SK-N-SH (cell line): Measurements from ENCODE around the gene TBC1D5. TPM values are rescaled to one million over a fixed set of nuclear protein-coding genes. Genes with fewer than 3 reads are reported as not detected.

Experiments
- CTCF ChIA-PET: fragments of 300-600, 350-600 bp; formaldehyde crosslinking; extraction: SDS; loops from one replicate; lab custom pipeline; 2021; lab: Yijun Ruan, JAX
- POLR2A ChIA-PET: fragments of 350-600 bp; sonication (Branson Sonifier 250); formaldehyde crosslinking; extraction: SDS; loops from one replicate; lab custom pipeline; 2020; ENCODE audit warnings: antibody characterized with exemption, inconsistent platforms; lab: Yijun Ruan, JAX
- DNase-seq: peaks from one replicate; pipeline ENCODE4 v3.0.0; 2012
- H2AFZ ChIP-seq: fragments of 200-600 bp; sonication (generic); 2 replicates; pipeline ENCODE4 v1.8.1; 2016; ENCODE audit warnings: antibody characterized with exemption, mild to moderate bottlenecking, low read depth
- H3F3A ChIP-seq: fragments of 200-600 bp; sonication (generic); replicated peaks from 2 replicates; pipeline ENCODE3; 2016; ENCODE audit warnings: antibody characterized with exemption, mild to moderate bottlenecking; ENCODE audit not compliant: insufficient read depth
- H3K27ac ChIP-seq, 2 experiments: fragments of 200-500 bp in 1 of 2; fragments of 200-600 bp in 1 of 2; sonication (Bioruptor generic) in 1 of 2; sonication (generic), shearing (Covaris generic) in 1 of 2; 2 replicates each; pipeline versions ENCODE4 v1.5.1 to v1.6.1; 2014 to 2016; ENCODE audit warnings: low read depth in 2 of 2, inconsistent platforms in 1 of 2, low read length in 1 of 2, mild to moderate bottlenecking in 1 of 2, mixed read lengths in 1 of 2
- H3K27me3 ChIP-seq: fragments of 200-600 bp; sonication (generic), shearing (Covaris generic); 2 replicates; pipeline ENCODE4 v1.6.1; 2016; ENCODE audit warnings: mixed run types; ENCODE audit not compliant: insufficient read depth
- H3K36me3 ChIP-seq, 2 experiments: fragments of 200-500 bp in 1 of 2; fragments of 200-600 bp in 1 of 2; sonication (Bioruptor generic) in 1 of 2; sonication (generic) in 1 of 2; replicated peaks in 1 of 2; 2 replicates each; pipeline versions ENCODE3 to v1.5.1; 2014 to 2016; ENCODE audit warnings: low read length in 1 of 2, mild to moderate bottlenecking in 1 of 2; ENCODE audit not compliant: insufficient read depth in 2 of 2, control insufficient read depth in 1 of 2
- H3K4me1 ChIP-seq, 2 experiments: fragments of 200-500 bp in 1 of 2; fragments of 200-600 bp in 1 of 2; sonication (Bioruptor generic) in 1 of 2; sonication (generic), shearing (Covaris generic) in 1 of 2; 2 replicates each; pipeline versions ENCODE4 v1.5.1 to v1.6.1; 2014 to 2016; ENCODE audit warnings: low read depth in 1 of 2, low read length in 1 of 2, mixed run types in 1 of 2; ENCODE audit not compliant: insufficient read depth in 2 of 2, control insufficient read depth in 1 of 2
- H3K4me2 ChIP-seq: fragments of 200-600 bp; sonication (generic), shearing (Covaris generic); 2 replicates; pipeline ENCODE4 v1.6.1; 2017; ENCODE audit warnings: mixed run types
- H3K4me3 ChIP-seq, 2 experiments: fragments of 200-500 bp in 1 of 2; fragments of 200-600 bp in 1 of 2; sonication (Bioruptor generic) in 1 of 2; sonication (generic), shearing (Covaris generic) in 1 of 2; 2 replicates each; pipeline versions ENCODE4 v1.5.1 to v1.8.1; 2014 to 2016; ENCODE audit warnings: low read depth in 2 of 2, inconsistent platforms in 1 of 2, low read length in 1 of 2, mild to moderate bottlenecking in 1 of 2, mixed read lengths in 1 of 2, moderate library complexity in 1 of 2
- H3K79me2 ChIP-seq: fragments of 200-600 bp; sonication (generic); 2 replicates; pipeline ENCODE4 v1.8.1; 2017; ENCODE audit warnings: mild to moderate bottlenecking; ENCODE audit not compliant: insufficient read depth
- H3K9ac ChIP-seq: fragments of 200-600 bp; sonication (generic); 2 replicates; pipeline ENCODE4 v1.6.1; 2017; ENCODE audit warnings: mixed run types
- H3K9me2 ChIP-seq: fragments of 200-600 bp; sonication (generic); 2 replicates; pipeline ENCODE4 v1.6.1; 2017; ENCODE audit warnings: mixed run types
- H3K9me3 ChIP-seq: fragments of 200-600 bp; sonication (generic); 2 replicates; pipeline ENCODE4 v1.6.1; 2017; ENCODE audit warnings: mixed run types, mild to moderate bottlenecking, moderate library complexity
- H4K20me1 ChIP-seq: fragments of 200-600 bp; sonication (generic); 2 replicates; pipeline ENCODE4 v1.6.1; 2017; ENCODE audit warnings: mild to moderate bottlenecking, mixed run types; ENCODE audit not compliant: insufficient read depth
- CHD2 ChIP-seq: fragments of 150-350 bp; IDR thresholded peaks from 2 replicates; pipeline ENCODE4 v1.6.1; 2018; ENCODE audit warnings: low read length; ENCODE audit not compliant: partially characterized antibody
- EP300 ChIP-seq, 2 experiments: IDR thresholded peaks; 2 replicates each; pipeline versions ENCODE4 v1.4.0 to v1.6.1; 2012; ENCODE audit warnings: borderline replicate concordance in 1 of 2, low read depth in 1 of 2, low read length in 1 of 2
- GABPA ChIP-seq: IDR thresholded peaks from 2 replicates; pipeline ENCODE4 v1.4.0; 2012; ENCODE audit warnings: low read depth, mild to moderate bottlenecking
- IRF3 ChIP-seq: fragments of 150-350 bp; IDR thresholded peaks from 2 replicates; pipeline ENCODE4 v1.6.1; 2016; ENCODE audit warnings: mild to moderate bottlenecking, low read depth, low read length
- JUND ChIP-seq: IDR thresholded peaks from 2 replicates; pipeline ENCODE4 v1.4.0; 2012
- MXI1 ChIP-seq: IDR thresholded peaks from 2 replicates; pipeline ENCODE4 v1.6.1; 2012; ENCODE audit warnings: mild to moderate bottlenecking, low read depth, low read length, improper control_type of control experiment
- PBX3 ChIP-seq: IDR thresholded peaks from 2 replicates; pipeline ENCODE4; 2012
- TEAD4 ChIP-seq: IDR thresholded peaks from 2 replicates; pipeline ENCODE4 v1.4.0; 2012; ENCODE audit warnings: mild to moderate bottlenecking, borderline replicate concordance; ENCODE audit not compliant: insufficient read depth
- WGBS: methylation state at CpG from one replicate; pipeline ENCODE4 v1.1.6; 2017; ENCODE audit warnings: low lambda C conversion rate; 5-methylcytosine and 5-hydroxymethylcytosine counted together
- polyA plus RNA-seq, 3 experiments: library from polyadenylated mRNA; depleted of rRNA; stranded (reverse); fragments of >200 nt; gene quantifications; 2 replicates each; pipeline ENCODE4 v1.2.3, GENCODE V29; 2012
- TF ChIP-seq, protein P1 (sequence below): IDR thresholded peaks from 2 replicates; pipeline ENCODE4 v1.4.0; 2012; ENCODE audit warnings: low read depth, borderline replicate concordance
- TF ChIP-seq, protein P2 (sequence below): IDR thresholded peaks from 2 replicates; pipeline ENCODE4 v1.6.1; 2012; ENCODE audit warnings: mild to moderate bottlenecking, low read depth, low read length, moderate library complexity

Gene TBC1D5
- polyA plus RNA-seq, 1 of the 3 experiments (the other 2 are of a cell fraction) = 19.5 TPM

- Histone ChIP-seq H3K27ac (no peak overlapping the region), H3K36me3 (peaks cover 0 to 3% of the 10 kb centered on the region in 2 experiments), H3K9me3 (no peaks in the 10 kb centered on the region), H3K4me2 (no peak overlapping the region), H3K27me3 (no peaks in the 10 kb centered on the region), H2AFZ (no peak overlapping the region), H3K9ac (no peak overlapping the region), H3F3A (no peaks in the 10 kb centered on the region), H4K20me1 (no peaks in the 10 kb centered on the region), H3K9me2 (0 out of 2 replicates have a peak, but pooled peaks cover 4% of the 10 kb centered on the region), H3K79me2 (no peaks in the 10 kb centered on the region; the same call in 1 of the 2 replicates), H3K4me3 (no peak overlapping the region), H3K4me1 (peaks cover 1 to 4% of the 10 kb centered on the region in 2 experiments; a peak in 2 of 4 replicates)
- ChIA-PET POLR2A (no interaction called here), CTCF (no interaction called here)
- no peak for DNase-seq
- no peak for TF ChIP-seq EP300 (IDR thresholded peaks at IDR 0.05; ENCODE audit: borderline replicate concordance in 1 of 2, low read depth in 1 of 2, low read length in 1 of 2)
- no peak for TF ChIP-seq JUND
- TF ChIP-seq, protein P1, sequence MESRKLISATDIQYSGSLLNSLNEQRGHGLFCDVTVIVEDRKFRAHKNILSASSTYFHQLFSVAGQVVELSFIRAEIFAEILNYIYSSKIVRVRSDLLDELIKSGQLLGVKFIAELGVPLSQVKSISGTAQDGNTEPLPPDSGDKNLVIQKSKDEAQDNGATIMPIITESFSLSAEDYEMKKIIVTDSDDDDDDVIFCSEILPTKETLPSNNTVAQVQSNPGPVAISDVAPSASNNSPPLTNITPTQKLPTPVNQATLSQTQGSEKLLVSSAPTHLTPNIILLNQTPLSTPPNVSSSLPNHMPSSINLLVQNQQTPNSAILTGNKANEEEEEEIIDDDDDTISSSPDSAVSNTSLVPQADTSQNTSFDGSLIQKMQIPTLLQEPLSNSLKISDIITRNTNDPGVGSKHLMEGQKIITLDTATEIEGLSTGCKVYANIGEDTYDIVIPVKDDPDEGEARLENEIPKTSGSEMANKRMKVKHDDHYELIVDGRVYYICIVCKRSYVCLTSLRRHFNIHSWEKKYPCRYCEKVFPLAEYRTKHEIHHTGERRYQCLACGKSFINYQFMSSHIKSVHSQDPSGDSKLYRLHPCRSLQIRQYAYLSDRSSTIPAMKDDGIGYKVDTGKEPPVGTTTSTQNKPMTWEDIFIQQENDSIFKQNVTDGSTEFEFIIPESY = no peak
- no peak for TF ChIP-seq TEAD4
- no peak for TF ChIP-seq GABPA
- no peak for TF ChIP-seq CHD2
- no peak for TF ChIP-seq IRF3
- no peak for TF ChIP-seq PBX3
- no peak for TF ChIP-seq MXI1
- TF ChIP-seq, protein P2, sequence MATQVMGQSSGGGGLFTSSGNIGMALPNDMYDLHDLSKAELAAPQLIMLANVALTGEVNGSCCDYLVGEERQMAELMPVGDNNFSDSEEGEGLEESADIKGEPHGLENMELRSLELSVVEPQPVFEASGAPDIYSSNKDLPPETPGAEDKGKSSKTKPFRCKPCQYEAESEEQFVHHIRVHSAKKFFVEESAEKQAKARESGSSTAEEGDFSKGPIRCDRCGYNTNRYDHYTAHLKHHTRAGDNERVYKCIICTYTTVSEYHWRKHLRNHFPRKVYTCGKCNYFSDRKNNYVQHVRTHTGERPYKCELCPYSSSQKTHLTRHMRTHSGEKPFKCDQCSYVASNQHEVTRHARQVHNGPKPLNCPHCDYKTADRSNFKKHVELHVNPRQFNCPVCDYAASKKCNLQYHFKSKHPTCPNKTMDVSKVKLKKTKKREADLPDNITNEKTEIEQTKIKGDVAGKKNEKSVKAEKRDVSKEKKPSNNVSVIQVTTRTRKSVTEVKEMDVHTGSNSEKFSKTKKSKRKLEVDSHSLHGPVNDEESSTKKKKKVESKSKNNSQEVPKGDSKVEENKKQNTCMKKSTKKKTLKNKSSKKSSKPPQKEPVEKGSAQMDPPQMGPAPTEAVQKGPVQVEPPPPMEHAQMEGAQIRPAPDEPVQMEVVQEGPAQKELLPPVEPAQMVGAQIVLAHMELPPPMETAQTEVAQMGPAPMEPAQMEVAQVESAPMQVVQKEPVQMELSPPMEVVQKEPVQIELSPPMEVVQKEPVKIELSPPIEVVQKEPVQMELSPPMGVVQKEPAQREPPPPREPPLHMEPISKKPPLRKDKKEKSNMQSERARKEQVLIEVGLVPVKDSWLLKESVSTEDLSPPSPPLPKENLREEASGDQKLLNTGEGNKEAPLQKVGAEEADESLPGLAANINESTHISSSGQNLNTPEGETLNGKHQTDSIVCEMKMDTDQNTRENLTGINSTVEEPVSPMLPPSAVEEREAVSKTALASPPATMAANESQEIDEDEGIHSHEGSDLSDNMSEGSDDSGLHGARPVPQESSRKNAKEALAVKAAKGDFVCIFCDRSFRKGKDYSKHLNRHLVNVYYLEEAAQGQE = no peak
- 96% methylated on average over 8 of the region's 8 CpGs for WGBS
These were observed 158.9 kb downstream of the TBC1D5 start for GRCh38 chr3:17583530-17583929.
